GM19025 (cell line): ENCODE data around the gene DNAH5.

Source experiments
- ATAC-seq: cut with Tn5 transposase; IDR thresholded peaks from one replicate; pipeline ENCODE4 v1.9.1; 2021; ENCODE audit warnings: mild to moderate bottlenecking, low read depth, moderate library complexity; ENCODE audit not compliant: unreplicated experiment

The DNAH5 gene

GRCh38 chr5:13945271-13945670, 783 bp upstream of the DNAH5 start:
- no peak for ATAC-seq

- no peak for ATAC-seq
These were observed 812 bp downstream of the DNAH5 start for GRCh38 chr5:13943676-13944075.

GRCh38 chr5:13941468-13941867, 3.0 kb downstream of the DNAH5 start:
- no peak for ATAC-seq

GRCh38 chr5:13939638-13940037, 4.8 kb downstream of the DNAH5 start:
- ATAC-seq, result no peak

GRCh38 chr5:13934921-13935320, 9.6 kb downstream of the DNAH5 start:
- no peak for ATAC-seq

- ATAC-seq, result no peak
These were observed 10.4 kb downstream of the DNAH5 start for GRCh38 chr5:13934125-13934524.

- ATAC-seq, result no peak
These were observed 11.9 kb downstream of the DNAH5 start for GRCh38 chr5:13932561-13932960.

- ATAC-seq, result no peak
These were observed 12.5 kb downstream of the DNAH5 start for GRCh38 chr5:13932011-13932410.

- ATAC-seq, result no peak
These were observed 13.8 kb downstream of the DNAH5 start for GRCh38 chr5:13930541-13931171.

- ATAC-seq, result no peak
These were observed 17.8 kb downstream of the DNAH5 start for GRCh38 chr5:13926731-13927130.

- ATAC-seq, result no peak
These were observed 22.9 kb downstream of the DNAH5 start for GRCh38 chr5:13921578-13921977.

GRCh38 chr5:13919786-13920185, 24.7 kb downstream of the DNAH5 start:
- no peak for ATAC-seq

- no peak for ATAC-seq
These were observed 25.4 kb downstream of the DNAH5 start for GRCh38 chr5:13919087-13919486.

- ATAC-seq, result no peak
These were observed 27.4 kb downstream of the DNAH5 start for GRCh38 chr5:13917061-13917460.

- no peak for ATAC-seq
These were observed 30.5 kb downstream of the DNAH5 start for GRCh38 chr5:13913962-13914361.

GRCh38 chr5:13910637-13911288, 33.7 kb downstream of the DNAH5 start:
- ATAC-seq, result no peak

GRCh38 chr5:13910201-13910600, 34.3 kb downstream of the DNAH5 start:
- ATAC-seq, result no peak

- no peak for ATAC-seq
These were observed 35.2 kb downstream of the DNAH5 start for GRCh38 chr5:13909271-13909670.

GRCh38 chr5:13898569-13898968, 45.9 kb downstream of the DNAH5 start:
- no peak for ATAC-seq

GRCh38 chr5:13878357-13878756, 66.1 kb downstream of the DNAH5 start:
- no peak for ATAC-seq

- ATAC-seq, result no peak
These were observed 77.7 kb downstream of the DNAH5 start for GRCh38 chr5:13866792-13867191.

GRCh38 chr5:13865312-13865711, 79.2 kb downstream of the DNAH5 start:
- ATAC-seq, result no peak
